Activated CD4-positive, alpha-beta T cell treated with anti-CD3 and anti-CD28 coated beads, Interleukin-2, amount 50 U/mL, for 16 hours (primary cell): ENCODE measurements around the gene MMP15.
"Not testable (repeated sequence)": the region's sequence is repeated elsewhere in the genome, so short reads cannot be mapped to it uniquely, and the experiment has no call there.

Source experiments
- DNase-seq: peaks from one replicate; pipeline ENCODE4 v3.0.0-alpha.2; 2020

The MMP15 gene

GRCh38 chr16:58025351-58026138 lies at the start of gene MMP15:
Gene MMP15, plus strand, starts transcription at chr16:58025754. Its CDS starts 597 bp downstream, at chr16:58026351.
- peak; percentile 46 for DNase-seq

- no peak for DNase-seq
Observed at GRCh38 chr16:57976331-57976796, 49.2 kb upstream of the MMP15 start.

GRCh38 chr16:57977418-57978069 lies 48.0 kb upstream of the MMP15 start:
- DNase-seq: no peak

- DNase-seq: not testable (repeated sequence)
Observed at GRCh38 chr16:57978070-57978465, 47.5 kb upstream of the MMP15 start.

GRCh38 chr16:57979006-57979585 lies 46.5 kb upstream of the MMP15 start:
- DNase-seq: no peak

- no peak for DNase-seq
Observed at GRCh38 chr16:57981636-57982035, 43.9 kb upstream of the MMP15 start.

GRCh38 chr16:57982385-57982784 lies 43.2 kb upstream of the MMP15 start:
- no peak for DNase-seq

GRCh38 chr16:57984443-57985203 lies 40.9 kb upstream of the MMP15 start:
- DNase-seq: peak; percentile 91

- DNase-seq: no peak
Observed at GRCh38 chr16:57985204-57986181, 40.1 kb upstream of the MMP15 start.

GRCh38 chr16:57986196-57986595 lies 39.4 kb upstream of the MMP15 start:
- no peak for DNase-seq

- DNase-seq: no peak
Observed at GRCh38 chr16:57987441-57988177, 37.9 kb upstream of the MMP15 start.

- no peak for DNase-seq
Observed at GRCh38 chr16:57988929-57989328, 36.6 kb upstream of the MMP15 start.

- DNase-seq: no peak
Observed at GRCh38 chr16:57991551-57992059, 33.9 kb upstream of the MMP15 start.

GRCh38 chr16:57992084-57992483 lies 33.5 kb upstream of the MMP15 start:
- no peak for DNase-seq

GRCh38 chr16:57993438-57993837 lies 32.1 kb upstream of the MMP15 start:
- no peak for DNase-seq

- no peak for DNase-seq
Observed at GRCh38 chr16:57993897-57994296, 31.7 kb upstream of the MMP15 start.

- no peak for DNase-seq
Observed at GRCh38 chr16:57994361-57994760, 31.2 kb upstream of the MMP15 start.

GRCh38 chr16:57994778-57995177 lies 30.8 kb upstream of the MMP15 start:
- peak; percentile 42 for DNase-seq

GRCh38 chr16:57995721-57996405 lies 29.7 kb upstream of the MMP15 start:
- no peak for DNase-seq
